HG03066 (cell line): ENCODE results near the gene LDLRAD3.

Experiments
- ATAC-seq: cut with Tn5 transposase; IDR thresholded peaks from one replicate; pipeline ENCODE4 v1.9.1; 2021; ENCODE audit warnings: low read depth; ENCODE audit not compliant: unreplicated experiment

LDLRAD3 gene

GRCh38 chr11:36066891-36067290, 123.0 kb downstream of the LDLRAD3 start:
- no peak for ATAC-seq

GRCh38 chr11:36069576-36070212, 125.8 kb downstream of the LDLRAD3 start:
- ATAC-seq: no peak

- ATAC-seq: no peak
These were observed 126.5 kb downstream of the LDLRAD3 start for GRCh38 chr11:36070213-36070953.

GRCh38 chr11:36070954-36071330, 127.1 kb downstream of the LDLRAD3 start:
- no peak for ATAC-seq

- ATAC-seq: no peak
These were observed 128.1 kb downstream of the LDLRAD3 start for GRCh38 chr11:36071917-36072500.

- ATAC-seq: no peak
These were observed 129.7 kb downstream of the LDLRAD3 start for GRCh38 chr11:36073411-36074203.

GRCh38 chr11:36074941-36075431, 131.1 kb downstream of the LDLRAD3 start:
- no peak for ATAC-seq

GRCh38 chr11:36077368-36077767, 133.5 kb downstream of the LDLRAD3 start:
- no peak for ATAC-seq

GRCh38 chr11:36077886-36078685, 134.2 kb downstream of the LDLRAD3 start:
- no peak for ATAC-seq

- no peak for ATAC-seq
These were observed 134.8 kb downstream of the LDLRAD3 start for GRCh38 chr11:36078686-36079055.

GRCh38 chr11:36079878-36080675, 136.2 kb downstream of the LDLRAD3 start:
- no peak for ATAC-seq

GRCh38 chr11:36081274-36081945, 137.5 kb downstream of the LDLRAD3 start:
- ATAC-seq: no peak

- ATAC-seq: no peak
These were observed 142.5 kb downstream of the LDLRAD3 start for GRCh38 chr11:36086366-36086765.

- no peak for ATAC-seq
These were observed 144.6 kb downstream of the LDLRAD3 start for GRCh38 chr11:36088266-36088972.

- no peak for ATAC-seq
These were observed 146.1 kb downstream of the LDLRAD3 start for GRCh38 chr11:36089920-36090319.

GRCh38 chr11:36090356-36091109, 146.7 kb downstream of the LDLRAD3 start:
- ATAC-seq: no peak

GRCh38 chr11:36091256-36091811, 147.5 kb downstream of the LDLRAD3 start:
- ATAC-seq: no peak
